ENCODE measurements around the gene GJC3. TPM values are rescaled to one million over a fixed set of nuclear protein-coding genes. Genes with fewer than 3 reads are reported as not detected.
"Not testable (repeated sequence)": the region's sequence is repeated elsewhere in the genome, so short reads cannot be mapped to it uniquely, and the experiment has no call there.

The GJC3 gene
- total RNA-seq, 1 donor from 2014 or later: 1.0 TPM

- H3K9me3 ChIP-seq (ENCODE audit: control insufficient read depth in 3 of 3, low read length in 3 of 3); H3K9ac ChIP-seq (ENCODE audit: low read depth in 1 of 3, low read length in 3 of 3); H3K27ac ChIP-seq (ENCODE audit: low read depth, low read length); H3K36me3 ChIP-seq (ENCODE audit: control insufficient read depth in 3 of 3, insufficient read depth in 3 of 3, low read length in 3 of 3); H3K4me1 ChIP-seq (ENCODE audit: control insufficient read depth in 3 of 3, insufficient read depth in 3 of 3, low read length in 3 of 3); H3K4me3 ChIP-seq (ENCODE audit: low read length in 3 of 3): not testable (repeated sequence)
- H3K27me3 ChIP-seq (ENCODE audit: control insufficient read depth in 3 of 3, insufficient read depth in 3 of 3, low read length in 3 of 3): peaks cover 24 to 35% (median 28%) of the 10 kb centered on the region in 3 donors
Observed at GRCh38 chr7:99935009-99935408, 5.6 kb upstream of the GJC3 start.

GRCh38 chr7:99930376-99930775 is 956 bp upstream of the GJC3 start:
- Histone ChIP-seq H3K4me3 (ENCODE audit: low read length in 3 of 3) (no peak overlapping the region), H3K27me3 (ENCODE audit: control insufficient read depth in 3 of 3, insufficient read depth in 3 of 3, low read length in 3 of 3) (peaks cover 23 to 49% (median 30%) of the 10 kb centered on the region in 3 donors), H3K4me1 (ENCODE audit: control insufficient read depth in 3 of 3, insufficient read depth in 3 of 3, low read length in 3 of 3) (peaks cover 0 to 5% (median 0%) of the 10 kb centered on the region in 3 donors), H3K9me3 (ENCODE audit: control insufficient read depth in 3 of 3, low read length in 3 of 3) (no peaks in the 10 kb centered on the region), H3K36me3 (ENCODE audit: control insufficient read depth in 3 of 3, insufficient read depth in 3 of 3, low read length in 3 of 3) (no peaks in the 10 kb centered on the region), H3K9ac (ENCODE audit: low read depth in 1 of 3, low read length in 3 of 3) (no peak overlapping the region), H3K27ac (ENCODE audit: low read depth, low read length) (no peak overlapping the region)

DNA sequence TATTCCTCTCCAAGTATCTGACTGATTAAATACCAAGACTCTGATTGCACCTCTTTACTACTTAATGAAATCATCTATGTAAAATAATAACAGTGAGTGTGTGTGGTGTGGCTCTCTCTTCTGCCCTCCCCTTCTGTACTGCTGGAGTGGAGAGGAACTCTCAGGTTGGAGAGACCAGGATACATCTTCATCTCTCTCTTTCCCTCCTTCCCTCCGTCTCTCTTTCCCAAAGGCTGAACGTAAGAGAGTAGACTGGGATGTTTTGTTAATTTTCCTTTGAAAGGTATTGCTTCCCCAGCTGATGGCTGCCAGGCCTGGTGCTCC is 272 bp upstream of the GJC3 start:
- Histone ChIP-seq H3K9ac (ENCODE audit: low read depth in 1 of 3, low read length in 3 of 3) (no peak overlapping the region), H3K36me3 (ENCODE audit: control insufficient read depth in 3 of 3, insufficient read depth in 3 of 3, low read length in 3 of 3) (no peaks in the 10 kb centered on the region), H3K27ac (ENCODE audit: low read depth, low read length) (no peak overlapping the region), H3K27me3 (ENCODE audit: control insufficient read depth in 3 of 3, insufficient read depth in 3 of 3, low read length in 3 of 3) (peaks cover 18 to 46% (median 30%) of the 10 kb centered on the region in 3 donors), H3K4me1 (ENCODE audit: control insufficient read depth in 3 of 3, insufficient read depth in 3 of 3, low read length in 3 of 3) (peaks cover 0 to 5% (median 0%) of the 10 kb centered on the region in 3 donors), H3K9me3 (ENCODE audit: control insufficient read depth in 3 of 3, low read length in 3 of 3) (no peaks in the 10 kb centered on the region), H3K4me3 (ENCODE audit: low read length in 3 of 3) (no peak overlapping the region)

- H3K27ac ChIP-seq (ENCODE audit: low read depth, low read length): no peak overlapping the region
- H3K36me3 ChIP-seq (ENCODE audit: control insufficient read depth in 3 of 3, insufficient read depth in 3 of 3, low read length in 3 of 3): no peaks in the 10 kb centered on the region
- H3K4me1 ChIP-seq (ENCODE audit: control insufficient read depth in 3 of 3, insufficient read depth in 3 of 3, low read length in 3 of 3): peaks cover 0 to 5% (median 0%) of the 10 kb centered on the region in 3 donors
- no peak overlapping the region for H3K4me3 ChIP-seq (ENCODE audit: low read length in 3 of 3)
- H3K9me3 ChIP-seq (ENCODE audit: control insufficient read depth in 3 of 3, low read length in 3 of 3): no peaks in the 10 kb centered on the region
- H3K9ac ChIP-seq (ENCODE audit: low read depth in 1 of 3, low read length in 3 of 3): no peak overlapping the region
- peaks cover 7 to 40% (median 21%) of the 10 kb centered on the region in 3 donors for H3K27me3 ChIP-seq (ENCODE audit: control insufficient read depth in 3 of 3, insufficient read depth in 3 of 3, low read length in 3 of 3)
Observed at GRCh38 chr7:99928188-99928587, 1.2 kb downstream of the GJC3 start.

- H3K9ac ChIP-seq (ENCODE audit: low read depth in 1 of 3, low read length in 3 of 3): no peak overlapping the region
- no peaks in the 10 kb centered on the region for H3K9me3 ChIP-seq (ENCODE audit: control insufficient read depth in 3 of 3, low read length in 3 of 3)
- peaks cover under 1 to 33% (median 15%) of the 10 kb centered on the region in 3 donors for H3K27me3 ChIP-seq (ENCODE audit: control insufficient read depth in 3 of 3, insufficient read depth in 3 of 3, low read length in 3 of 3)
- H3K4me1 ChIP-seq (ENCODE audit: control insufficient read depth in 3 of 3, insufficient read depth in 3 of 3, low read length in 3 of 3): peaks cover 0 to 5% (median 0%) of the 10 kb centered on the region in 3 donors
- H3K4me3 ChIP-seq (ENCODE audit: low read length in 3 of 3): no peak overlapping the region
- H3K27ac ChIP-seq (ENCODE audit: low read depth, low read length): no peak overlapping the region
- no peaks in the 10 kb centered on the region for H3K36me3 ChIP-seq (ENCODE audit: control insufficient read depth in 3 of 3, insufficient read depth in 3 of 3, low read length in 3 of 3)
Observed at GRCh38 chr7:99927536-99927935, 1.9 kb downstream of the GJC3 start.

DNA sequence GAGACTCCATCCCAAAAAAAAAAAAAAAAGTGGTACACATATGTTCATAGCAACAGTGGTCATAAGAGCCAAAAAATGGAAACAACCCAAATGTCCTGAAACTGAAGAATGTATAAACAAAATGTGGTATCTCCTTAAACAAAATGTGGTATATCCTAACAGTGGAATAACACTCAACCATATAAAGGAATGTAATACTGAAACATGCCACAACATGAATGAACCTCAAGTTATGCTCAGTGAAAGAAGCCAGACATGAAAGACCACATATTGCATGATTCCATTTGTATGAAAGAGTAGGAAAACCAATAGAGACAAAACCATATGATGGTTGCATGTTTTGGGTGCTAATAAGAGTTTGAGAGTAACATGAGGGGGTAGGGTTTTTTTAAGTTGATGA is 3.1 kb downstream of the GJC3 start:
- no peak overlapping the region for H3K4me3 ChIP-seq (ENCODE audit: low read length in 3 of 3)
- H3K27me3 ChIP-seq (ENCODE audit: control insufficient read depth in 3 of 3, insufficient read depth in 3 of 3, low read length in 3 of 3): peaks cover 0 to 22% (median 6%) of the 10 kb centered on the region in 3 donors
- no peaks in the 10 kb centered on the region for H3K9me3 ChIP-seq (ENCODE audit: control insufficient read depth in 3 of 3, low read length in 3 of 3)
- H3K27ac ChIP-seq (ENCODE audit: low read depth, low read length): no peak overlapping the region
- peaks cover 0 to 5% (median 0%) of the 10 kb centered on the region in 3 donors for H3K4me1 ChIP-seq (ENCODE audit: control insufficient read depth in 3 of 3, insufficient read depth in 3 of 3, low read length in 3 of 3)
- H3K36me3 ChIP-seq (ENCODE audit: control insufficient read depth in 3 of 3, insufficient read depth in 3 of 3, low read length in 3 of 3): no peaks in the 10 kb centered on the region
- H3K9ac ChIP-seq (ENCODE audit: low read depth in 1 of 3, low read length in 3 of 3): no peak overlapping the region

DNA sequence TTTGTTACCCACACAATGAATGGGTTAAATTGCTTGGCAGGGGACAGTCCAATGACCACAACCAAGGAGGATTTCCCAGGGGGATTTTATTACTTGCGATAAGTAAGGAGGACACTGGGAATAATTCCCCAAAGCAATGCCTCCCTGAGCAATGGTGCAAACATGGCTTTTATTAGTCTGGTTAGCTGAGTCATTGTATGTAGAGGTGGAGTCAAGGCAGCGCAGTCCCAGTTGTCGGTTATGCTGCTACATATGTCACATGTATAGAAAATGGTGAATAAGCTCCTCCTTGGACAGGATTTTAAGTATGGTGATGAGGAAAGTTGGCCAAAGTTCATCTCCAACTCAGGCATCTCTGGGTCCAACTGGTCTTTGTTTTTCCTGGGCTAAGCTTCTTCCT is 6.2 kb downstream of the GJC3 start:
- no peak overlapping the region for H3K9ac ChIP-seq (ENCODE audit: low read depth in 1 of 3, low read length in 3 of 3)
- no peaks in the 10 kb centered on the region for H3K36me3 ChIP-seq (ENCODE audit: control insufficient read depth in 3 of 3, insufficient read depth in 3 of 3, low read length in 3 of 3)
- no peaks in the 10 kb centered on the region for H3K9me3 ChIP-seq (ENCODE audit: control insufficient read depth in 3 of 3, low read length in 3 of 3)
- H3K27me3 ChIP-seq (ENCODE audit: control insufficient read depth in 3 of 3, insufficient read depth in 3 of 3, low read length in 3 of 3): peaks cover 0 to 11% (median 2%) of the 10 kb centered on the region in 3 donors
- H3K4me3 ChIP-seq (ENCODE audit: low read length in 3 of 3): no peak overlapping the region
- H3K27ac ChIP-seq (ENCODE audit: low read depth, low read length): no peak overlapping the region
- peaks cover 4 to 13% (median 8%) of the 10 kb centered on the region in 3 donors for H3K4me1 ChIP-seq (ENCODE audit: control insufficient read depth in 3 of 3, insufficient read depth in 3 of 3, low read length in 3 of 3)

GRCh38 chr7:99920149-99920548 is 9.3 kb downstream of the GJC3 start:
- peak overlapping the region; percentile 82 for H3K27ac ChIP-seq (ENCODE audit: low read depth, low read length)
- peaks cover 4 to 21% (median 11%) of the 10 kb centered on the region in 3 donors for H3K36me3 ChIP-seq (ENCODE audit: control insufficient read depth in 3 of 3, insufficient read depth in 3 of 3, low read length in 3 of 3)
- H3K9me3 ChIP-seq (ENCODE audit: control insufficient read depth in 3 of 3, low read length in 3 of 3): no peaks in the 10 kb centered on the region
- peak overlapping the region in 2 of 3 donors; percentile 84 to 86 for H3K9ac ChIP-seq (ENCODE audit: low read depth in 1 of 3, low read length in 3 of 3)
- H3K4me1 ChIP-seq (ENCODE audit: control insufficient read depth in 3 of 3, insufficient read depth in 3 of 3, low read length in 3 of 3): peaks cover 17 to 25% (median 24%) of the 10 kb centered on the region in 3 donors
- peak overlapping the region; percentile 84 to 92 (median 85) for H3K4me3 ChIP-seq (ENCODE audit: low read length in 3 of 3)
- H3K27me3 ChIP-seq (ENCODE audit: control insufficient read depth in 3 of 3, insufficient read depth in 3 of 3, low read length in 3 of 3): no peaks in the 10 kb centered on the region

GRCh38 chr7:99919814-99920112 is 9.7 kb downstream of the GJC3 start:
- peaks cover 17 to 25% (median 24%) of the 10 kb centered on the region in 3 donors for H3K4me1 ChIP-seq (ENCODE audit: control insufficient read depth in 3 of 3, insufficient read depth in 3 of 3, low read length in 3 of 3)
- peak overlapping the region; percentile 84 to 92 (median 85) for H3K4me3 ChIP-seq (ENCODE audit: low read length in 3 of 3)

GRCh38 chr7:99918959-99919813 is 10.2 kb downstream of the GJC3 start, which contains the start of gene TRIM4:
TSS of gene TRIM4 (minus strand) at chr7:99919530. CDS start at chr7:99919401, 129 bp downstream.
- Histone ChIP-seq H3K9me3 (ENCODE audit: control insufficient read depth in 3 of 3, low read length in 3 of 3) (no peaks in the 10 kb centered on the region), H3K4me3 (ENCODE audit: low read length in 3 of 3) (peak within 1 kb of the TSS; percentile 84 to 92 (median 85)), H3K27me3 (ENCODE audit: control insufficient read depth in 3 of 3, insufficient read depth in 3 of 3, low read length in 3 of 3) (no peaks in the 10 kb centered on the region), H3K4me1 (ENCODE audit: control insufficient read depth in 3 of 3, insufficient read depth in 3 of 3, low read length in 3 of 3) (peaks cover 17 to 25% (median 24%) of the 10 kb centered on the region in 3 donors), H3K9ac (ENCODE audit: low read depth in 1 of 3, low read length in 3 of 3) (peak within 1 kb of the TSS; percentile 84 to 95 (median 86)), H3K36me3 (ENCODE audit: control insufficient read depth in 3 of 3, insufficient read depth in 3 of 3, low read length in 3 of 3) (peaks cover 4 to 22% (median 11%) of the 10 kb centered on the region in 3 donors), H3K27ac (ENCODE audit: low read depth, low read length) (peak within 1 kb of the TSS; percentile 82)

More at GRCh38 chr7:99919814-99920112, 9.7 kb downstream of the GJC3 start:
- Histone ChIP-seq H3K9ac (ENCODE audit: low read depth in 1 of 3, low read length in 3 of 3) (peak overlapping the region; percentile 84 to 95 (median 86)), H3K27me3 (ENCODE audit: control insufficient read depth in 3 of 3, insufficient read depth in 3 of 3, low read length in 3 of 3) (no peaks in the 10 kb centered on the region), H3K36me3 (ENCODE audit: control insufficient read depth in 3 of 3, insufficient read depth in 3 of 3, low read length in 3 of 3) (peaks cover 4 to 22% (median 11%) of the 10 kb centered on the region in 3 donors), H3K27ac (ENCODE audit: low read depth, low read length) (peak overlapping the region; percentile 82), H3K9me3 (ENCODE audit: control insufficient read depth in 3 of 3, low read length in 3 of 3) (no peaks in the 10 kb centered on the region)
